Vagina (tissue), 2 donors: ENCODE data around the gene TSPAN9. TPM values are rescaled to one million over a fixed set of nuclear protein-coding genes. Genes with fewer than 3 reads are reported as not detected.

ENCODE experiments used
- DNase-seq, 2 donors: peaks; one replicate each; pipeline ENCODE4 v3.0.0-alpha.2; 2017; ENCODE audit errors: extremely low spot score in 2 of 2
- H3K27ac ChIP-seq: fragments of 200-600 bp; sonication (generic); one replicate; pipeline ENCODE4 v1.5.1; 2019
- H3K27me3 ChIP-seq: fragments of 200-600 bp; sonication (generic); one replicate; pipeline ENCODE4 v1.5.1; 2019
- H3K36me3 ChIP-seq, 2 donors: fragments of 200-600 bp; sonication (generic); one replicate each; pipeline ENCODE4 v1.5.1; 2017 to 2019
- H3K4me1 ChIP-seq: fragments of 200-600 bp; sonication (generic); one replicate; pipeline ENCODE4 v1.5.1; 2019
- H3K4me3 ChIP-seq, 2 donors: fragments of 200-600 bp; sonication (generic); 1 replicate in 1 of 2; 2 replicates in 1 of 2; pipeline ENCODE4 v1.5.1; 2016 to 2019
- H3K9me3 ChIP-seq: fragments of 200-600 bp; sonication (generic); one replicate; pipeline ENCODE4 v1.5.1; 2019
- POLR2A ChIP-seq, 2 donors: fragments of 450-650 bp; IDR thresholded peaks; one replicate each; pipeline ENCODE4 v1.6.1; 2017; ENCODE audit warnings: antibody characterized with exemption in 2 of 2, mild to moderate bottlenecking in 2 of 2, moderate library complexity in 2 of 2
- POLR2AphosphoS5 ChIP-seq, 2 donors: sonication (generic); formaldehyde crosslinking; IDR thresholded peaks; one replicate each; pipeline ENCODE4 v1.9.0; 2017; ENCODE audit warnings: antibody characterized with exemption in 2 of 2, mild to moderate bottlenecking in 2 of 2, low read depth in 1 of 2; ENCODE audit not compliant: insufficient read depth in 1 of 2
- intact Hi-C: fragments of 100-400 bp; cut with DNase I; formaldehyde crosslinking; loops from one replicate; pipeline ENCODE4 v1.15.1; 2023
- total RNA-seq: library from RNA; depleted of rRNA; stranded (reverse); fragments of >200 nt; gene quantifications from one replicate; pipeline ENCODE4 v1.2.3, GENCODE V29; 2016
- TF ChIP-seq, protein P1 (sequence below), 3 experiments: fragments of 450-650 bp in 2 of 3; fragments of 200-600 bp in 1 of 3; sonication (generic) in 1 of 3; IDR thresholded peaks; one replicate each; pipeline ENCODE4 v1.5.1; 2017 to 2019; ENCODE audit warnings: antibody characterized with exemption in 3 of 3, mild to moderate bottlenecking in 2 of 3, moderate library complexity in 2 of 3

TSPAN9 gene
- total RNA-seq, 1 donor from 2014 or later = 32.2 TPM

GRCh38 chr12:3281588-3282383, 204.6 kb downstream of the TSPAN9 start:
- peaks cover 0 to 18% of the 10 kb centered on the region in 2 donors for H3K36me3 ChIP-seq

GRCh38 chr12:3282384-3282670, 205.1 kb downstream of the TSPAN9 start:
- TF ChIP-seq POLR2AphosphoS5 (IDR thresholded peaks at IDR 0.05; ENCODE audit: insufficient read depth in 1 of 2, low read depth in 1 of 2) (no peak), POLR2A (IDR thresholded peaks at IDR 0.05) (no peak)
- TF ChIP-seq, protein P1, sequence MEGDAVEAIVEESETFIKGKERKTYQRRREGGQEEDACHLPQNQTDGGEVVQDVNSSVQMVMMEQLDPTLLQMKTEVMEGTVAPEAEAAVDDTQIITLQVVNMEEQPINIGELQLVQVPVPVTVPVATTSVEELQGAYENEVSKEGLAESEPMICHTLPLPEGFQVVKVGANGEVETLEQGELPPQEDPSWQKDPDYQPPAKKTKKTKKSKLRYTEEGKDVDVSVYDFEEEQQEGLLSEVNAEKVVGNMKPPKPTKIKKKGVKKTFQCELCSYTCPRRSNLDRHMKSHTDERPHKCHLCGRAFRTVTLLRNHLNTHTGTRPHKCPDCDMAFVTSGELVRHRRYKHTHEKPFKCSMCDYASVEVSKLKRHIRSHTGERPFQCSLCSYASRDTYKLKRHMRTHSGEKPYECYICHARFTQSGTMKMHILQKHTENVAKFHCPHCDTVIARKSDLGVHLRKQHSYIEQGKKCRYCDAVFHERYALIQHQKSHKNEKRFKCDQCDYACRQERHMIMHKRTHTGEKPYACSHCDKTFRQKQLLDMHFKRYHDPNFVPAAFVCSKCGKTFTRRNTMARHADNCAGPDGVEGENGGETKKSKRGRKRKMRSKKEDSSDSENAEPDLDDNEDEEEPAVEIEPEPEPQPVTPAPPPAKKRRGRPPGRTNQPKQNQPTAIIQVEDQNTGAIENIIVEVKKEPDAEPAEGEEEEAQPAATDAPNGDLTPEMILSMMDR (IDR thresholded peaks at IDR 0.05) = no peak
- intact Hi-C loops = no loop called here
- no peaks in the 10 kb centered on the region for H3K9me3 ChIP-seq

More at GRCh38 chr12:3281588-3282383, 204.6 kb downstream of the TSPAN9 start:
- intact Hi-C loops = no loop called here
- TF ChIP-seq POLR2AphosphoS5 (IDR thresholded peaks at IDR 0.05; ENCODE audit: insufficient read depth in 1 of 2, low read depth in 1 of 2) (no peak), POLR2A (IDR thresholded peaks at IDR 0.05) (no peak)
- TF ChIP-seq, protein P1 (IDR thresholded peaks at IDR 0.05) = no peak
- H3K9me3 ChIP-seq = no peaks in the 10 kb centered on the region
- H3K27me3 ChIP-seq = no peaks in the 10 kb centered on the region
- H3K4me1 ChIP-seq = no peaks in the 10 kb centered on the region
- DNase-seq = no peak
- H3K4me3 ChIP-seq = no peak overlapping the region
- no peak overlapping the region for H3K27ac ChIP-seq

GRCh38 chr12:3283137-3283680, 206.0 kb downstream of the TSPAN9 start:
- Histone ChIP-seq H3K36me3 (peaks cover 0 to 18% of the 10 kb centered on the region in 2 donors), H3K9me3 (no peaks in the 10 kb centered on the region), H3K4me1 (no peaks in the 10 kb centered on the region), H3K27ac (no peak overlapping the region), H3K4me3 (no peak overlapping the region), H3K27me3 (no peaks in the 10 kb centered on the region)
- no peak for DNase-seq
- intact Hi-C loops = no loop called here
- TF ChIP-seq POLR2A (IDR thresholded peaks at IDR 0.05) (no peak), POLR2AphosphoS5 (IDR thresholded peaks at IDR 0.05; ENCODE audit: insufficient read depth in 1 of 2, low read depth in 1 of 2) (no peak)
- TF ChIP-seq, protein P1 (IDR thresholded peaks at IDR 0.05) = no peak

More at GRCh38 chr12:3282384-3282670, 205.1 kb downstream of the TSPAN9 start:
- Histone ChIP-seq H3K27ac (no peak overlapping the region), H3K4me1 (no peaks in the 10 kb centered on the region), H3K4me3 (no peak overlapping the region), H3K36me3 (peaks cover 0 to 18% of the 10 kb centered on the region in 2 donors), H3K27me3 (no peaks in the 10 kb centered on the region)
- no peak for DNase-seq

DNA sequence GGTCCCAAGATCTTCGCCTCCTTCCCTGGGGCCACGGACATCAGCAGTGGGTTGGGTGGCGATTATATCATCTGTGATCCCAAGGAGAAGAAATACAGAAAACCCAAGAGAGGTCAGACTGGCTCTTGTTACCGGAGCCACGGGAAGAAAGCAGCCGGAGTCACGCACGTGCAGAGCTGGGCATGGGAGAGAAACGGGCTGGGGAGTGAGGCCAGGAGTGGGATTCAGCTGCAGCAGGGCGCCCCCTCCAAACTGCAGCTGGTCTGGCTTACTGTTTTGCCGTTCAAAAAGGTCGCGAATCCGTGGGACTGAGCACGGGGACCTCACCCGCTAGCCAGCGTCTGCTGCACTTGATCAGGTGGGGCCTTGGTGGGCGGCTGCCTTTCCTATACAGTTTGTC, 207.2 kb downstream of the TSPAN9 start:
- Histone ChIP-seq H3K27ac (no peak overlapping the region), H3K4me3 (no peak overlapping the region), H3K9me3 (no peaks in the 10 kb centered on the region), H3K27me3 (no peaks in the 10 kb centered on the region), H3K4me1 (no peaks in the 10 kb centered on the region), H3K36me3 (peaks cover 0 to 18% of the 10 kb centered on the region in 2 donors)
- no peak for TF ChIP-seq POLR2AphosphoS5 (IDR thresholded peaks at IDR 0.05; ENCODE audit: insufficient read depth in 1 of 2, low read depth in 1 of 2)
- TF ChIP-seq POLR2A (IDR thresholded peaks at IDR 0.05) = no peak
- TF ChIP-seq, protein P1 (IDR thresholded peaks at IDR 0.05) = no peak
- no peak for DNase-seq
- intact Hi-C loops = no loop called here

DNA sequence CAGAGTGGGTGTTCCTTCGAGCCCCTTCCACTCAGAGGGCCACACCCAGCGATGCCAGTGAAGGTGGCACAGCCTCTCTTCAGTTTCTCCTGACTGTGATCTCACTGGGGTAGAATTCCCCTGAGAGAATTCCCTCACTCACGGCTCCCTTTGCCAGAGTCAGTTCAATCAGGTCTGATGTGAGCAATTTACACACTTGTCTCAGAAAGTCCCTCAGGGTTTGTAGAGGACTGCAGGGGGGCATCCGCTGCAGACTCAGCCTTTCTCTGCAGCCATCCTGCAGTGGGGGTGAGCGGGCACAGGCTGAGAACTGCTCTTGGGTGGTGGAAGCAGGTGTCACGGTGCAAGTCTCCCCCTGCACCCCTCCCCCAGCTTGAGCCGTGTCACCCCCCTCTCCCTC, 208.4 kb downstream of the TSPAN9 start:
- no peaks in the 10 kb centered on the region for H3K9me3 ChIP-seq
- no peak overlapping the region for H3K4me3 ChIP-seq
- intact Hi-C loops = no loop called here
- TF ChIP-seq POLR2A (IDR thresholded peaks at IDR 0.05) (no peak), POLR2AphosphoS5 (IDR thresholded peaks at IDR 0.05; ENCODE audit: insufficient read depth in 1 of 2, low read depth in 1 of 2) (no peak)
- TF ChIP-seq, protein P1 (IDR thresholded peaks at IDR 0.05) = no peak
- no peaks in the 10 kb centered on the region for H3K27me3 ChIP-seq
- no peaks in the 10 kb centered on the region for H3K4me1 ChIP-seq
- DNase-seq = no peak
- peaks cover 0 to 18% of the 10 kb centered on the region in 2 donors for H3K36me3 ChIP-seq
- no peak overlapping the region for H3K27ac ChIP-seq
